NB4 (cell line): ENCODE results near the gene ANGPTL8.

Source experiments
- MYC ChIP-seq: IDR thresholded peaks from 2 replicates; pipeline ENCODE4 v1.6.1; 2011; ENCODE audit warnings: low read depth, low read length
- POLR2A ChIP-seq: IDR thresholded peaks from 2 replicates; pipeline ENCODE4 v1.6.1; 2011; ENCODE audit warnings: mild to moderate bottlenecking; ENCODE audit not compliant: insufficient read length; ENCODE audit errors: extremely low read depth
- TF ChIP-seq, protein P1 (sequence below): IDR thresholded peaks from one replicate; pipeline ENCODE4 v1.5.1; 2012; ENCODE audit warnings: low read depth, low read length
- TF ChIP-seq, protein P2 (sequence below): IDR thresholded peaks from 2 replicates; pipeline ENCODE4 v1.6.1; 2011; ENCODE audit warnings: low read depth, low read length

- TF ChIP-seq, protein P1, sequence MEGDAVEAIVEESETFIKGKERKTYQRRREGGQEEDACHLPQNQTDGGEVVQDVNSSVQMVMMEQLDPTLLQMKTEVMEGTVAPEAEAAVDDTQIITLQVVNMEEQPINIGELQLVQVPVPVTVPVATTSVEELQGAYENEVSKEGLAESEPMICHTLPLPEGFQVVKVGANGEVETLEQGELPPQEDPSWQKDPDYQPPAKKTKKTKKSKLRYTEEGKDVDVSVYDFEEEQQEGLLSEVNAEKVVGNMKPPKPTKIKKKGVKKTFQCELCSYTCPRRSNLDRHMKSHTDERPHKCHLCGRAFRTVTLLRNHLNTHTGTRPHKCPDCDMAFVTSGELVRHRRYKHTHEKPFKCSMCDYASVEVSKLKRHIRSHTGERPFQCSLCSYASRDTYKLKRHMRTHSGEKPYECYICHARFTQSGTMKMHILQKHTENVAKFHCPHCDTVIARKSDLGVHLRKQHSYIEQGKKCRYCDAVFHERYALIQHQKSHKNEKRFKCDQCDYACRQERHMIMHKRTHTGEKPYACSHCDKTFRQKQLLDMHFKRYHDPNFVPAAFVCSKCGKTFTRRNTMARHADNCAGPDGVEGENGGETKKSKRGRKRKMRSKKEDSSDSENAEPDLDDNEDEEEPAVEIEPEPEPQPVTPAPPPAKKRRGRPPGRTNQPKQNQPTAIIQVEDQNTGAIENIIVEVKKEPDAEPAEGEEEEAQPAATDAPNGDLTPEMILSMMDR, result no peak
- no peak for TF ChIP-seq POLR2A
- TF ChIP-seq, protein P2, sequence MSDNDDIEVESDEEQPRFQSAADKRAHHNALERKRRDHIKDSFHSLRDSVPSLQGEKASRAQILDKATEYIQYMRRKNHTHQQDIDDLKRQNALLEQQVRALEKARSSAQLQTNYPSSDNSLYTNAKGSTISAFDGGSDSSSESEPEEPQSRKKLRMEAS, result no peak
- TF ChIP-seq MYC, result no peak
These were observed 2.8 kb upstream of the ANGPTL8 start for GRCh38 chr19:11236324-11237301.
